ENCODE measurements around the gene JMJD8. TPM values are rescaled to one million over a fixed set of nuclear protein-coding genes. Genes with fewer than 3 reads are reported as not detected.

The JMJD8 gene
- total and polyA plus RNA-seq, 10 of the 15 experiments (the other 5 are each of a cell fraction or from before 2014, with no cell fraction given), result 1.00 to 50.4 (median 30.7) TPM

DNA sequence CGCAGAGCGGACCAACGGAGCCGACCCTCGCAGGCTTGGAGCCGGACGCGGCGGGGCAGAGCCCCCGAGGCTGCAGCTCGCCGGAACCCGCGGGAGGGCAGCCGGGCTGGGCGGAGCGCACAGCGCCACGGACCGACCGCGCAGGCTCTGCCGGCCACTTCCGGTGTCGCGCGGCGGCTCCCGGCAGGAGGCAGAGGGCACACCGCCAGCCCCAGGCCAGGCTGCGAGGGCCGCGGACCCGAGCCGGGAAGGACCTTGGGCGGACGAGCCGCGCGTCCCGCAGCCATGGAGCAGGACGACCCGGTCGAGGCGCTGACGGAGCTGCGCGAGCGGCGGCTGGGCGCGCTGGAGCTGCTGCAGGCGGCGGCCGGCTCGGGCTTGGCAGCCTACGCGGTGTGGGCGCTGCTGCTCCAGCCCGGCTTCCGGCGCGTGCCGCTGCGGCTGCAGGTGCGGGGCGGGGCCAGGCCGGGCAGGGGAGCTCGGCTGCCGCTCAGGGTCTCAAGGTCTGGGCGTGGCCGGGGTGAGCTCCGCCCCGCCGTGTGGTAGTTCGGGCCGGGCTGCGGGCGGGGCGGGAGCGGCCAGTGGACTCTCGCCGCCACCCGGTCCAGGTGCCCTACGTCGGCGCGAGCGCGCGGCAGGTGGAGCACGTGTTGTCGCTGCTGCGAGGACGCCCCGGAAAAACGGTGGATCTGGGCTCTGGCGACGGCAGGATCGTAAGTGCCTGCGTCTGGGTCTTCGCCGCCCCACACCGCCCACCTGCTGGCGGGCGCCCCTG lies 37.0 kb upstream of the JMJD8 start, which contains the start of gene ANTKMT (continued):
- no peak for TF ChIP-seq HSF1 (IDR thresholded peaks at IDR 0.05; ENCODE audit: low read depth, low read length)
- 0 out of 2 replicates have a peak, but pooled peaks have one; percentile 47 for TF ChIP-seq RCOR1 (conservative IDR thresholded peaks at IDR 0.05; ENCODE audit: low read depth, low read length)
- TF ChIP-seq EZH2 (IDR thresholded peaks at IDR 0.05; ENCODE audit: borderline replicate concordance, control insufficient read depth, low read depth, low read length), result no peak
- peak; percentile 87 for TF ChIP-seq ZNF687 (IDR thresholded peaks at IDR 0.05)
- TF ChIP-seq, protein P1, sequence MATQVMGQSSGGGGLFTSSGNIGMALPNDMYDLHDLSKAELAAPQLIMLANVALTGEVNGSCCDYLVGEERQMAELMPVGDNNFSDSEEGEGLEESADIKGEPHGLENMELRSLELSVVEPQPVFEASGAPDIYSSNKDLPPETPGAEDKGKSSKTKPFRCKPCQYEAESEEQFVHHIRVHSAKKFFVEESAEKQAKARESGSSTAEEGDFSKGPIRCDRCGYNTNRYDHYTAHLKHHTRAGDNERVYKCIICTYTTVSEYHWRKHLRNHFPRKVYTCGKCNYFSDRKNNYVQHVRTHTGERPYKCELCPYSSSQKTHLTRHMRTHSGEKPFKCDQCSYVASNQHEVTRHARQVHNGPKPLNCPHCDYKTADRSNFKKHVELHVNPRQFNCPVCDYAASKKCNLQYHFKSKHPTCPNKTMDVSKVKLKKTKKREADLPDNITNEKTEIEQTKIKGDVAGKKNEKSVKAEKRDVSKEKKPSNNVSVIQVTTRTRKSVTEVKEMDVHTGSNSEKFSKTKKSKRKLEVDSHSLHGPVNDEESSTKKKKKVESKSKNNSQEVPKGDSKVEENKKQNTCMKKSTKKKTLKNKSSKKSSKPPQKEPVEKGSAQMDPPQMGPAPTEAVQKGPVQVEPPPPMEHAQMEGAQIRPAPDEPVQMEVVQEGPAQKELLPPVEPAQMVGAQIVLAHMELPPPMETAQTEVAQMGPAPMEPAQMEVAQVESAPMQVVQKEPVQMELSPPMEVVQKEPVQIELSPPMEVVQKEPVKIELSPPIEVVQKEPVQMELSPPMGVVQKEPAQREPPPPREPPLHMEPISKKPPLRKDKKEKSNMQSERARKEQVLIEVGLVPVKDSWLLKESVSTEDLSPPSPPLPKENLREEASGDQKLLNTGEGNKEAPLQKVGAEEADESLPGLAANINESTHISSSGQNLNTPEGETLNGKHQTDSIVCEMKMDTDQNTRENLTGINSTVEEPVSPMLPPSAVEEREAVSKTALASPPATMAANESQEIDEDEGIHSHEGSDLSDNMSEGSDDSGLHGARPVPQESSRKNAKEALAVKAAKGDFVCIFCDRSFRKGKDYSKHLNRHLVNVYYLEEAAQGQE (IDR thresholded peaks at IDR 0.05; ENCODE audit: low read depth, low read length), result no peak
- TF ChIP-seq NFXL1 (IDR thresholded peaks at IDR 0.05; ENCODE audit: borderline replicate concordance), result peak; percentile 45; the same call in 1 of the 2 replicates
- TF ChIP-seq ESRRA (IDR thresholded peaks at IDR 0.05; ENCODE audit: low read length), result peak; percentile 37; the same call in 1 of the 2 replicates
- TF ChIP-seq HCFC1 (IDR thresholded peaks at IDR 0.05; ENCODE audit: low read length), result peak; percentile 75
- TF ChIP-seq YBX1 (IDR thresholded peaks at IDR 0.05), result no peak
- no peak for TF ChIP-seq SMAD5 (IDR thresholded peaks at IDR 0.05; ENCODE audit: low read depth)
- TF ChIP-seq, protein P2, sequence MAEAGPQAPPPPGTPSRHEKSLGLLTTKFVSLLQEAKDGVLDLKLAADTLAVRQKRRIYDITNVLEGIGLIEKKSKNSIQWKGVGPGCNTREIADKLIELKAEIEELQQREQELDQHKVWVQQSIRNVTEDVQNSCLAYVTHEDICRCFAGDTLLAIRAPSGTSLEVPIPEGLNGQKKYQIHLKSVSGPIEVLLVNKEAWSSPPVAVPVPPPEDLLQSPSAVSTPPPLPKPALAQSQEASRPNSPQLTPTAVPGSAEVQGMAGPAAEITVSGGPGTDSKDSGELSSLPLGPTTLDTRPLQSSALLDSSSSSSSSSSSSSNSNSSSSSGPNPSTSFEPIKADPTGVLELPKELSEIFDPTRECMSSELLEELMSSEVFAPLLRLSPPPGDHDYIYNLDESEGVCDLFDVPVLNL (IDR thresholded peaks at IDR 0.05; ENCODE audit: low read depth, low read length), result no peak
- TF ChIP-seq, protein P3, sequence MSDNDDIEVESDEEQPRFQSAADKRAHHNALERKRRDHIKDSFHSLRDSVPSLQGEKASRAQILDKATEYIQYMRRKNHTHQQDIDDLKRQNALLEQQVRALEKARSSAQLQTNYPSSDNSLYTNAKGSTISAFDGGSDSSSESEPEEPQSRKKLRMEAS (IDR thresholded peaks at IDR 0.05; ENCODE audit: low read depth, low read length), result no peak; the same call in 1 of the 2 replicates
- TF ChIP-seq BRCA1 (IDR thresholded peaks at IDR 0.05; ENCODE audit: low read depth, low read length), result no peak
- TF ChIP-seq CBX5 (IDR thresholded peaks at IDR 0.05; ENCODE audit: low read depth), result no peak
